Tracheal epithelial cell (primary cell): ENCODE data around the gene MFSD8. TPM values are rescaled to one million over a fixed set of nuclear protein-coding genes. Genes with fewer than 3 reads are reported as not detected.

Experiments used
- total RNA-seq: library from RNA; depleted of rRNA; stranded (reverse); fragments of >200 nt; gene quantifications from 2 replicates; pipeline ENCODE4 v1.2.1, GENCODE V29; 2014

Gene MFSD8, protein sequence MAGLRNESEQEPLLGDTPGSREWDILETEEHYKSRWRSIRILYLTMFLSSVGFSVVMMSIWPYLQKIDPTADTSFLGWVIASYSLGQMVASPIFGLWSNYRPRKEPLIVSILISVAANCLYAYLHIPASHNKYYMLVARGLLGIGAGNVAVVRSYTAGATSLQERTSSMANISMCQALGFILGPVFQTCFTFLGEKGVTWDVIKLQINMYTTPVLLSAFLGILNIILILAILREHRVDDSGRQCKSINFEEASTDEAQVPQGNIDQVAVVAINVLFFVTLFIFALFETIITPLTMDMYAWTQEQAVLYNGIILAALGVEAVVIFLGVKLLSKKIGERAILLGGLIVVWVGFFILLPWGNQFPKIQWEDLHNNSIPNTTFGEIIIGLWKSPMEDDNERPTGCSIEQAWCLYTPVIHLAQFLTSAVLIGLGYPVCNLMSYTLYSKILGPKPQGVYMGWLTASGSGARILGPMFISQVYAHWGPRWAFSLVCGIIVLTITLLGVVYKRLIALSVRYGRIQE
- 15.3 and 17.1 TPM in 2 replicates for total RNA-seq

DNA sequence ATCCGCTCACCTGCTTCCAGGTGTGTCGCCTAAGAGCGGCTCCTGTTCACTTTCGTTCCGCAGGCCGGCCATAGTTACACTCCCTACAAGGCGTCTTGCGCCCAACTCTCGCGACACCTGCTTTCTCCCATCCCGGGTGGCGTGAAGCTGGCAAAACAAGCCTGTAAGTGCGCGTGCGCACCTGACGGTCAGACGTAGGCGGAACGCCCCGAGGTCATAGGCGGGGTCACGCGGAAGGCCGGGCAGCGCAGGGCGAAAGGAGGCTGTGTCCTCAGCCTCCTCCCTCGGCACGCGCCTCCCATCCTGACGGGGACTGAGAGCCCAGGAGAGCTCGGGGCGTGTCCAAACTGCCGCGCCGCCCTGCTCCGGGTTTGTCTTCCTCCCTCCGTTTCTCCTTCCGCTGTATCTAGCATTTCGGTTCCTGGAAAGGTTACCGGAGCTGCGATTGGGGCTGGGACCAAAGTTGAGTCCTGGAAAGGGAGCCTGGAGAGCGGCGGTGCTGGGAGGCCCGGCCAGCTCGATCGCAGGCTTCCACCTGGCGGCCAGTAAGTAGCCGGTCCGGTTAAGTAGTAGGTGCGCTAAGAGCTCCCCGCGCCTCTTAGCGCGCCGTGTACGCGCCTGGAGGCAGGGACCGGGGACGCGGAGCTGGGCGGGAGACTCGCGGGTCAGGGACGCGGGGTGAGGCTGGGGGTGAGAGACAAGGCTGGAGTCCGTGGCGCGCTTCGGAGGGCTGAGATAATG lies at the start of gene MFSD8, which contains the start of gene ABHD18:
Gene MFSD8 (minus strand): TSS at position 112 of the 741 bp plus-strand sequence. CDS start 40 bp downstream, at position 72.
Gene ABHD18 (plus strand): TSS at position 345 of the 741 bp plus-strand sequence. CDS start 17,550 bp downstream, outside the sequence.

DNA sequence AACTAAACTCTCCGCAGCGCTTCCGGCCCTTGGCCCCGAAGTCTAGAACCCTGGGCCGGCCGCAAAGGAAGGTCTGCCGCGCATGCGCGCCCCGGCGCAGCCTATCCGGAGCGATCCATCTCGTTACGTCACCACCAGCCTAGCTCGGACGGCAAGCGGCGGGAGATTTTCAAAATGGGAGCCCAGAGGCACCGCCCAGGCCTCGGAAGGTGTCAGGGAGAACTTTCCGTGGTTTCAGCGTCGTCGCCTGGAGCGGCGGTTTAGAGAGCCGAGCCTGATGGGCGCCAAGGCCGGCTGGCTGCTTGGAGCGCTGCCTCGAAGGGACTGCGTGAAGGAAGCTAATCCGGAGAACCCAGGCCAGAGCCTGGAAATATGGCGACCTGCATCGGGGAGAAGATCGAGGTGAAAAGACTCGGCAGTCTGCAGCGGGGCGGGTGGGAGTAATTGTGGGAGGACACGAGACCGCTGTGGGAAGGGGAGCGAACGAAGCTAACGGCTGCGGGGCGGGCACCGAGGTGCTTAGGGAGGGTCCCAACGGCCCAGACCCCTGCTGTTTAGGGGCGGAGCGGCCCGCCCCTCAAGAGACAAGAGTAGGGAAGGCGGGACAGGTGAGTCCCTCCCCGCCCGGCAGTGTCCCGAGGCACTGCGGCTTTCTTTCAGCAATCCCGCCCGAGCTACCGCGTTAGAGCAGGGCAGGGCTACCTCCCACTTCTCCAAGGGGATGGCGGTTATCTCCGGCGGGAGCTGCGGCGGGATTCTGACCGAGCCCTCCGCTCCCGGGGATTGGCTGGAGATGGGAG lies 84.0 kb downstream of the MFSD8 start, which contains the start of gene PLK4:
Gene PLK4 (plus strand): TSS at position 131 of the 800 bp plus-strand sequence. CDS start 242 bp downstream, at position 373.

Other genes starting within 250 kb of the MFSD8 start
- gene SLC25A31, start 234.8 kb downstream of the MFSD8 start, total RNA-seq = under 0.01 TPM in 1 of 2 replicates, not detected in the other
- gene HSPA4L, start 182.9 kb downstream of the MFSD8 start, total RNA-seq = 19.8 and 32.0 TPM in 2 replicates
- 2.4 and 6.6 TPM in 2 replicates for gene PLK4, start 84.3 kb downstream of the MFSD8 start, total RNA-seq
- gene ABHD18, start 233 bp upstream of the MFSD8 start, total RNA-seq = 4.8 and 7.7 TPM in 2 replicates
- 29.4 and 33.7 TPM in 2 replicates for gene LARP1B, start 96.1 kb upstream of the MFSD8 start, total RNA-seq